H1 (cell line): Measurements from ENCODE around the gene CTDP1. TPM values are rescaled to one million over a fixed set of nuclear protein-coding genes. Genes with fewer than 3 reads are reported as not detected.

ENCODE experiments used
- JUN ChIP-seq: IDR thresholded peaks from 2 replicates; pipeline ENCODE4 v1.6.1; 2011; ENCODE audit warnings: low read depth, mild to moderate bottlenecking, improper control_type of control experiment, low read length
- ZNF274 ChIP-seq: IDR thresholded peaks from 2 replicates; pipeline ENCODE4 v1.7.0; 2012; ENCODE audit warnings: low read length, borderline replicate concordance; ENCODE audit errors: extremely low read depth
- polyA plus RNA-seq, 7 experiments: library from polyadenylated mRNA; depleted of rRNA in 3 of 7; stranded (reverse) in 5 of 7; unstranded in 2 of 7; fragments of >200 nt in 5 of 7; fragments of 200-250 nt in 2 of 7; gene quantifications; 1 replicate in 5 of 7; 2 replicates in 1 of 7; 4 replicates in 1 of 7; pipeline versions ENCODE4 v1.2.1 to v1.2.3, GENCODE V29; 2011 to 2013; ENCODE audit warnings: missing spikeins in 2 of 7, mixed read lengths in 2 of 7
- total RNA-seq: library from RNA; stranded (reverse); fragmentation: NEBNext Ultra II Directional; extraction: Animal tissue kit (Norgen Biotek cat#: 25700); gene quantifications from 2 replicates; pipeline ENCODE4 v1.2.1, GENCODE V29; 2021
- TF ChIP-seq, protein P1 (sequence below): IDR thresholded peaks from 2 replicates; pipeline ENCODE4 v1.6.1; 2011; ENCODE audit warnings: low read depth, mild to moderate bottlenecking, low read length; ENCODE audit not compliant: insufficient read depth

CTDP1 gene
- total and polyA plus RNA-seq, 2 of the 8 experiments (the other 6 are each of a cell fraction or from before 2014, with no cell fraction given), result 16.6 to 37.0 TPM

DNA sequence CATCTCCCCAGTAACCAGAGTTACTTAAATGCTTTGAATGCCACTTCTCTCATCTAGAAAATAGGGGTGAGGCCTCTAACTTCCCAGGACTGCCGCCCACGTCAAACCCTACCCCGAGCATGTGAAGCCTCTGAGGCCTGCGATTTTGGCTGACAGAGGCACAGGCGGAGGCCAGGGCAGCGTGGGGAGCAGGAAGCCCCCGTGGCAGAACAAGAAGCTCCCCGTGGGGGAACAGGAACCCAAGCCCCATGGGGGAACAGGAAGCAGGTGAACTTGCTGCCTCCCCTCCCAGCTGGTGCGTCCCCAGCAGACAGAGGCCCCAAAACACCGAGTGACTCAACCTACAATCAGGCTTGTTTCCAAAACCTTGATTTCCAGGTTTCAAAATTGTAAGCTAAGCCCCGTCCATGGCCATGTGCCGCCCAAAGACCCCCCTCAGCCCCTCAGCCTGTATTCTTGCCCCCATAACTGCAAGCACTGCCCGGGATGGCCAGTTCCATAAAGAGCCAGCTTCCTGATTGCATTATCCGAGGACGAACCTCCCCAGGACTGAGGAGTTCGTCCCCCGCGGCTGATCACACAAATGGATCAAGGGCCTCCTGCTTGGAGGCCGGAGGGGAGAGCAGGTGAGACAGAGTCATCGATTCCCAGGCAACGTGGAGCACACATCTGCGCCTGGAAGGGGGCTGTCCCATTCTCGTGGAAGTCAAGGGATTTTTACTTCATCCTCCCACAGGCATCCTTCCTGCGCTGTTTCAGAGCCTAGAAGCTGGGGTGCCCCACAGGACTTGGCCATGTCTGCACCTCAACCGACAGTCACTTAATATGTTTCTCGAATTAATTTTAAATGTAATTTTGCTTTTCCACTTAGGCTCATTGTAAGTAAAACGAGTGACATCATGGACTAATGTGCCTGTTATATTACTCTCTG, 36.3 kb upstream of the CTDP1 start (continued):
- TF ChIP-seq, protein P1, sequence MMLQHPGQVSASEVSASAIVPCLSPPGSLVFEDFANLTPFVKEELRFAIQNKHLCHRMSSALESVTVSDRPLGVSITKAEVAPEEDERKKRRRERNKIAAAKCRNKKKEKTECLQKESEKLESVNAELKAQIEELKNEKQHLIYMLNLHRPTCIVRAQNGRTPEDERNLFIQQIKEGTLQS, result no peak
- no peak for TF ChIP-seq ZNF274
- no peak for TF ChIP-seq JUN
